Memory B cell (primary cell): ENCODE measurements around the gene GAPDHS.

Source experiments
- ATAC-seq: fragments of 150-1000 bp; cut with Tn5 transposase; 2 replicates; pipeline ENCODE4 v1.10.0; 2021; ENCODE audit warnings: low read depth, mild to moderate bottlenecking, moderate library complexity
- DNase-seq, 2 donors: peaks; one replicate each; pipeline ENCODE4 v3.0.0; 2022; ENCODE audit warnings: low spot score in 2 of 2
- H3K27ac Mint-ChIP-seq: one replicate; pipeline ENCODE4 v1.8.0; 2022; ENCODE audit warnings: mild to moderate bottlenecking, moderate library complexity, mixed read lengths
- H3K27me3 Mint-ChIP-seq: one replicate; pipeline ENCODE4 v1.8.0; 2022; ENCODE audit warnings: mixed read lengths
- H3K36me3 Mint-ChIP-seq: one replicate; pipeline ENCODE4 v1.8.0; 2022; ENCODE audit warnings: mild to moderate bottlenecking, mixed read lengths
- H3K4me1 Mint-ChIP-seq: one replicate; pipeline ENCODE4 v1.8.0; 2022; ENCODE audit warnings: mixed read lengths
- H3K4me3 Mint-ChIP-seq: one replicate; pipeline ENCODE4 v1.8.0; 2022; ENCODE audit warnings: mild to moderate bottlenecking, moderate library complexity, mixed read lengths
- H3K9me3 Mint-ChIP-seq: one replicate; pipeline ENCODE4 v1.8.0; 2022; ENCODE audit warnings: mixed read lengths

The GAPDHS gene

GRCh38 chr19:35552534-35553384, 19.5 kb downstream of the GAPDHS start:
- no peak overlapping the region for H3K27ac Mint-ChIP-seq
- H3K27me3 Mint-ChIP-seq = peaks cover 18% of the 10 kb centered on the region
- H3K4me1 Mint-ChIP-seq = peaks cover 16% of the 10 kb centered on the region
- no peaks in the 10 kb centered on the region for H3K9me3 Mint-ChIP-seq
- ATAC-seq (no peak), DNase-seq (no peak)
- H3K4me3 Mint-ChIP-seq = no peak overlapping the region
- peaks cover 16% of the 10 kb centered on the region for H3K36me3 Mint-ChIP-seq

- Mint-ChIP-seq H3K36me3 (peaks cover 14% of the 10 kb centered on the region), H3K27me3 (peaks cover 20% of the 10 kb centered on the region), H3K27ac (no peak overlapping the region), H3K9me3 (no peaks in the 10 kb centered on the region), H3K4me3 (no peak overlapping the region), H3K4me1 (peaks cover 15% of the 10 kb centered on the region)
- ATAC-seq (no peak), DNase-seq (no peak)
Observed at GRCh38 chr19:35553385-35554000, 20.2 kb downstream of the GAPDHS start.

GRCh38 chr19:35554076-35554475, 20.8 kb downstream of the GAPDHS start:
- no peak for ATAC-seq
- H3K27me3 Mint-ChIP-seq = peaks cover 20% of the 10 kb centered on the region
- H3K4me1 Mint-ChIP-seq = peaks cover 10% of the 10 kb centered on the region
- H3K9me3 Mint-ChIP-seq = no peaks in the 10 kb centered on the region
- no peak for DNase-seq
- H3K4me3 Mint-ChIP-seq = no peak overlapping the region
- peaks cover 12% of the 10 kb centered on the region for H3K36me3 Mint-ChIP-seq
- no peak overlapping the region for H3K27ac Mint-ChIP-seq

GRCh38 chr19:35555301-35556005, 22.2 kb downstream of the GAPDHS start:
- DNase-seq = no peak
- Mint-ChIP-seq H3K36me3 (peaks cover 7% of the 10 kb centered on the region), H3K4me3 (no peak overlapping the region), H3K9me3 (no peaks in the 10 kb centered on the region), H3K4me1 (peaks cover 12% of the 10 kb centered on the region), H3K27ac (no peak overlapping the region), H3K27me3 (peaks cover 28% of the 10 kb centered on the region)
- ATAC-seq = no peak

- H3K9me3 Mint-ChIP-seq = no peaks in the 10 kb centered on the region
- no peak overlapping the region for H3K4me3 Mint-ChIP-seq
- H3K27me3 Mint-ChIP-seq = peaks cover 30% of the 10 kb centered on the region
- no peak overlapping the region for H3K27ac Mint-ChIP-seq
- H3K36me3 Mint-ChIP-seq = peaks cover 2% of the 10 kb centered on the region
- H3K4me1 Mint-ChIP-seq = peaks cover 12% of the 10 kb centered on the region
- no peak for ATAC-seq
- no peak for DNase-seq
Observed at GRCh38 chr19:35556025-35556590, 22.9 kb downstream of the GAPDHS start.

GRCh38 chr19:35556846-35557538, 23.7 kb downstream of the GAPDHS start:
- ATAC-seq (no peak), DNase-seq (no peak)
- Mint-ChIP-seq H3K27ac (no peak overlapping the region), H3K36me3 (peaks cover 2% of the 10 kb centered on the region), H3K9me3 (no peaks in the 10 kb centered on the region), H3K4me3 (peak overlapping the region; percentile 74), H3K4me1 (peaks cover 17% of the 10 kb centered on the region), H3K27me3 (peaks cover 36% of the 10 kb centered on the region)

GRCh38 chr19:35557539-35558399, 24.5 kb downstream of the GAPDHS start:
- Mint-ChIP-seq H3K4me3 (peak overlapping the region; percentile 74), H3K9me3 (no peaks in the 10 kb centered on the region), H3K27me3 (peaks cover 41% of the 10 kb centered on the region), H3K4me1 (peaks cover 19% of the 10 kb centered on the region), H3K27ac (no peak overlapping the region), H3K36me3 (peaks cover 4% of the 10 kb centered on the region)
- ATAC-seq (peak; percentile 28), DNase-seq (no peak)

GRCh38 chr19:35558400-35559280, 25.4 kb downstream of the GAPDHS start:
- H3K4me1 Mint-ChIP-seq = peaks cover 19% of the 10 kb centered on the region

GRCh38 chr19:35559281-35559659, 26.0 kb downstream of the GAPDHS start:
- Mint-ChIP-seq H3K27me3 (peaks cover 43% of the 10 kb centered on the region), H3K36me3 (peaks cover 4% of the 10 kb centered on the region), H3K4me3 (no peak overlapping the region), H3K9me3 (no peaks in the 10 kb centered on the region), H3K27ac (no peak overlapping the region), H3K4me1 (peaks cover 19% of the 10 kb centered on the region)
- DNase-seq (peak; percentile 59 to 70), ATAC-seq (peak; percentile 94)

More at GRCh38 chr19:35558400-35559280, 25.4 kb downstream of the GAPDHS start:
- no peak overlapping the region for H3K4me3 Mint-ChIP-seq
- no peaks in the 10 kb centered on the region for H3K9me3 Mint-ChIP-seq
- ATAC-seq (peak; percentile 9), DNase-seq (no peak)
- no peak overlapping the region for H3K27ac Mint-ChIP-seq
- peaks cover 44% of the 10 kb centered on the region for H3K27me3 Mint-ChIP-seq
- H3K36me3 Mint-ChIP-seq = peaks cover 4% of the 10 kb centered on the region

- H3K36me3 Mint-ChIP-seq = peaks cover 4% of the 10 kb centered on the region
- DNase-seq = no peak
- H3K4me3 Mint-ChIP-seq = no peak overlapping the region
- no peak overlapping the region for H3K27ac Mint-ChIP-seq
- H3K4me1 Mint-ChIP-seq = peaks cover 19% of the 10 kb centered on the region
- peaks cover 43% of the 10 kb centered on the region for H3K27me3 Mint-ChIP-seq
- H3K9me3 Mint-ChIP-seq = no peaks in the 10 kb centered on the region
- ATAC-seq = no peak
Observed at GRCh38 chr19:35559781-35560180, 26.5 kb downstream of the GAPDHS start.

GRCh38 chr19:35560271-35560670, 27.0 kb downstream of the GAPDHS start:
- Mint-ChIP-seq H3K4me3 (no peak overlapping the region), H3K9me3 (no peaks in the 10 kb centered on the region), H3K4me1 (peaks cover 19% of the 10 kb centered on the region), H3K27me3 (peaks cover 43% of the 10 kb centered on the region), H3K36me3 (peaks cover 4% of the 10 kb centered on the region), H3K27ac (no peak overlapping the region)
- DNase-seq = no peak
- no peak for ATAC-seq

- Mint-ChIP-seq H3K4me1 (peaks cover 19% of the 10 kb centered on the region), H3K9me3 (no peaks in the 10 kb centered on the region), H3K27ac (no peak overlapping the region), H3K36me3 (peaks cover 4% of the 10 kb centered on the region), H3K27me3 (peaks cover 46% of the 10 kb centered on the region), H3K4me3 (no peak overlapping the region)
- DNase-seq (no peak), ATAC-seq (no peak)
Observed at GRCh38 chr19:35560677-35561076, 27.4 kb downstream of the GAPDHS start.
